NAMALWA (cell line): ENCODE data around the gene YAP1.

ENCODE experiments used
- DNase-seq: peaks from one replicate; pipeline ENCODE4 v3.0.0-alpha.2; 2015; ENCODE audit warnings: low spot score

Gene YAP1

GRCh38 chr11:102117472-102118113, 7.3 kb downstream of the YAP1 start:
- no peak for DNase-seq

- DNase-seq: no peak
These were observed 8.7 kb downstream of the YAP1 start for GRCh38 chr11:102118937-102119336.

- DNase-seq: no peak
These were observed 9.8 kb downstream of the YAP1 start for GRCh38 chr11:102119997-102120396.

- DNase-seq: no peak
These were observed 10.3 kb downstream of the YAP1 start for GRCh38 chr11:102120437-102120973.

- DNase-seq: no peak
These were observed 11.1 kb downstream of the YAP1 start for GRCh38 chr11:102121329-102121728.

GRCh38 chr11:102134597-102134996, 24.4 kb downstream of the YAP1 start:
- DNase-seq: no peak

- no peak for DNase-seq
These were observed 25.0 kb downstream of the YAP1 start for GRCh38 chr11:102135256-102135655.

- DNase-seq: no peak
These were observed 28.0 kb downstream of the YAP1 start for GRCh38 chr11:102138223-102138622.

GRCh38 chr11:102138670-102139069, 28.4 kb downstream of the YAP1 start:
- no peak for DNase-seq

- no peak for DNase-seq
These were observed 28.8 kb downstream of the YAP1 start for GRCh38 chr11:102139081-102139498.

GRCh38 chr11:102142333-102142732, 32.1 kb downstream of the YAP1 start:
- no peak for DNase-seq

- no peak for DNase-seq
These were observed 33.6 kb downstream of the YAP1 start for GRCh38 chr11:102143867-102144266.

- no peak for DNase-seq
These were observed 34.4 kb downstream of the YAP1 start for GRCh38 chr11:102144357-102145355.

- no peak for DNase-seq
These were observed 36.8 kb downstream of the YAP1 start for GRCh38 chr11:102147015-102147414.

GRCh38 chr11:102147632-102148031, 37.4 kb downstream of the YAP1 start:
- DNase-seq: no peak

- DNase-seq: no peak
These were observed 37.8 kb downstream of the YAP1 start for GRCh38 chr11:102148059-102148458.

- DNase-seq: no peak
These were observed 41.7 kb downstream of the YAP1 start for GRCh38 chr11:102151784-102152525.

- no peak for DNase-seq
These were observed 42.8 kb downstream of the YAP1 start for GRCh38 chr11:102153082-102153481.

GRCh38 chr11:102154806-102155205, 44.6 kb downstream of the YAP1 start:
- no peak for DNase-seq

GRCh38 chr11:102155676-102156075, 45.4 kb downstream of the YAP1 start:
- DNase-seq: no peak

- DNase-seq: no peak
These were observed 47.0 kb downstream of the YAP1 start for GRCh38 chr11:102157219-102157618.

- DNase-seq: no peak
These were observed 48.0 kb downstream of the YAP1 start for GRCh38 chr11:102158164-102158735.
